ENCODE data around the gene RDX. TPM values are rescaled to one million over a fixed set of nuclear protein-coding genes. Genes with fewer than 3 reads are reported as not detected.

Gene RDX
- total RNA-seq, 1 experiment from 2014 or later: 250 TPM

DNA sequence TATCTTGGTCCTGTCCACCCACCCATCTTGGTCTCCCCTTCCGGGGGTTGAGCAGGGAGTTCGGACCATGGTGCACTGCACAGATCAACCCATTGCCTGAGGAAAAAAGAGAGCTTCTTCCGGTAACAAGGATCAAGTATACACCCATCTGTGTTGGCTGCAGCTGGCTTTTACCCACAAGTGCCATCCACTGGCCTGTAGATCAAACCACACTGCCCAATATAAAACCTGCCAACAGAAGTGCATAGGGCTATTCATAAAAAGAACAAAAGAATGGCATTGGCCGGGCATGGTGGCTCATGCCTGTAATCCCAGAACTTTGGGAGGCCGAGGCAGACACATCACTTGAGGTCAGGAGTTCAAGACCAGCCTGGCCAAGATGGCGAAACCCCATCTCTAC is 108.7 kb downstream of the RDX start:
- Histone ChIP-seq H3K27me3 (replicated peaks; ENCODE audit: control insufficient read depth, insufficient read depth, low read length) (no peaks in the 10 kb centered on the region), H3K36me3 (ENCODE audit: control insufficient read depth, insufficient read depth, low read length) (no peaks in the 10 kb centered on the region), H3K4me1 (no peaks in the 10 kb centered on the region), H3K9me3 (no peaks in the 10 kb centered on the region; the same call in 1 of the 2 replicates), H3K4me3 (ENCODE audit: low read depth, low read length) (no peak overlapping the region)
- POLR2A ChIA-PET: no interaction called here
- Mint-ChIP-seq H3K4me1 (ENCODE audit: low read depth, unreplicated experiment) (no peaks in the 10 kb centered on the region), H3K36me3 (ENCODE audit: insufficient read depth, unreplicated experiment) (no peaks in the 10 kb centered on the region), H3K27me3 (ENCODE audit: insufficient read depth, unreplicated experiment) (no peaks in the 10 kb centered on the region), H3K9me3 (ENCODE audit: unreplicated experiment) (peaks cover 4% of the 10 kb centered on the region), H3K4me3 (ENCODE audit: unreplicated experiment) (no peak overlapping the region), H3K27ac (ENCODE audit: unreplicated experiment) (no peak overlapping the region)
- CTCF ChIA-PET: interaction anchor here (1.5 kb wide), 1 partner anchor 10 kb away, joined by 3 read pairs; no protein-coding TSS in a partner anchor
- no peak for DNase-seq
- TF ChIP-seq CTCF (IDR thresholded peaks at IDR 0.05; ENCODE audit: insufficient read depth in 1 of 2, low read depth in 1 of 2, low read length in 1 of 2, severe bottlenecking in 1 of 2, unreplicated experiment in 1 of 2): no peak
- BruUV-seq (replicated peaks): no TSS peak
- intact Hi-C loops (cut with micrococcal nuclease; ENCODE audit: unreplicated experiment): no loop called here

DNA sequence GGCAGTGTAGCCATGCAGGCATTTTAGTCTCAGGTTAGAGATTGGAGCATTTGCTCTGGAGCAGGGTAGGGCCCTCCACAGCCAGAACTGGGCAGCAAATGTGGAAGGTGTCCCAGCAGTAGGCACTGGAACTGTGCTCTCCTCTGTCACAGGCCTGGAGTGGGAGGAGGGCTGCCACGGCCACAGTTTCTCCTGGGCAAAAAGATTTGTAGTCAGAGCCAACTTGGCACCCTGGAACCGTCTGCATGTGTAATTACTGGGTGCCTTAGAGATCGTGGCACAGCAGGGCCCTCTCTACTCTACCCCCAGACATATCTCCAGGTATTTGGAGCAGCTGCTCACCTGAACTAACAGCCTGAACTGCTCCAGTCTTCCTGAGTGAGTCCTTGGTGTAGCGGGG is 109.5 kb downstream of the RDX start:
- CTCF ChIA-PET: interaction anchor here (1.5 kb wide), 1 partner anchor 11 kb away, joined by 3 read pairs; no protein-coding TSS in a partner anchor

GRCh38 chr11:110186456-110186855 is 110.0 kb downstream of the RDX start:
- POLR2A ChIA-PET: no interaction called here
- intact Hi-C loops (cut with micrococcal nuclease; ENCODE audit: unreplicated experiment): no loop called here
- no peaks in the 10 kb centered on the region for H3K36me3 Mint-ChIP-seq (ENCODE audit: insufficient read depth, unreplicated experiment)
- Histone ChIP-seq H3K4me3 (ENCODE audit: low read depth, low read length) (no peak overlapping the region), H3K36me3 (ENCODE audit: control insufficient read depth, insufficient read depth, low read length) (no peaks in the 10 kb centered on the region), H3K27me3 (replicated peaks; ENCODE audit: control insufficient read depth, insufficient read depth, low read length) (no peaks in the 10 kb centered on the region), H3K4me1 (no peaks in the 10 kb centered on the region), H3K9me3 (no peaks in the 10 kb centered on the region)
- no peak overlapping the region for H3K27ac Mint-ChIP-seq (ENCODE audit: unreplicated experiment)
- H3K4me1 Mint-ChIP-seq (ENCODE audit: low read depth, unreplicated experiment): no peaks in the 10 kb centered on the region
- no peaks in the 10 kb centered on the region for H3K9me3 Mint-ChIP-seq (ENCODE audit: unreplicated experiment)
- no peaks in the 10 kb centered on the region for H3K27me3 Mint-ChIP-seq (ENCODE audit: insufficient read depth, unreplicated experiment)
- no peak for TF ChIP-seq CTCF (IDR thresholded peaks at IDR 0.05; ENCODE audit: insufficient read depth in 1 of 2, low read depth in 1 of 2, low read length in 1 of 2, severe bottlenecking in 1 of 2, unreplicated experiment in 1 of 2)
- no TSS peak for BruUV-seq (replicated peaks)
- CTCF ChIA-PET: interaction anchor here (1.1 kb wide), 1 partner anchor 9 kb away, joined by 3 read pairs; no protein-coding TSS in a partner anchor
- no peak overlapping the region for H3K4me3 Mint-ChIP-seq (ENCODE audit: unreplicated experiment)
- DNase-seq: no peak

More for the DNA sequence above, 109.5 kb downstream of the RDX start:
- no peaks in the 10 kb centered on the region for H3K27me3 ChIP-seq (replicated peaks; ENCODE audit: control insufficient read depth, insufficient read depth, low read length)
- no TSS peak for BruUV-seq (replicated peaks)
- no peaks in the 10 kb centered on the region for H3K4me1 Mint-ChIP-seq (ENCODE audit: low read depth, unreplicated experiment)
- no peaks in the 10 kb centered on the region for H3K36me3 ChIP-seq (ENCODE audit: control insufficient read depth, insufficient read depth, low read length)
- no peaks in the 10 kb centered on the region for H3K4me1 ChIP-seq
- POLR2A ChIA-PET: no interaction called here
- TF ChIP-seq CTCF (IDR thresholded peaks at IDR 0.05; ENCODE audit: insufficient read depth in 1 of 2, low read depth in 1 of 2, low read length in 1 of 2, severe bottlenecking in 1 of 2, unreplicated experiment in 1 of 2): no peak
- H3K27ac Mint-ChIP-seq (ENCODE audit: unreplicated experiment): no peak overlapping the region
- no peak overlapping the region for H3K4me3 Mint-ChIP-seq (ENCODE audit: unreplicated experiment)
- H3K4me3 ChIP-seq (ENCODE audit: low read depth, low read length): no peak overlapping the region
- no peaks in the 10 kb centered on the region for H3K36me3 Mint-ChIP-seq (ENCODE audit: insufficient read depth, unreplicated experiment)
- no peaks in the 10 kb centered on the region for H3K9me3 ChIP-seq
- no peaks in the 10 kb centered on the region for H3K27me3 Mint-ChIP-seq (ENCODE audit: insufficient read depth, unreplicated experiment)
- intact Hi-C loops (cut with micrococcal nuclease; ENCODE audit: unreplicated experiment): no loop called here
- no peaks in the 10 kb centered on the region for H3K9me3 Mint-ChIP-seq (ENCODE audit: unreplicated experiment)
- DNase-seq: no peak
